ENCODE results near the gene CARD11. TPM values are rescaled to one million over a fixed set of nuclear protein-coding genes. Genes with fewer than 3 reads are reported as not detected.

Gene CARD11
- not detected for polyA plus RNA-seq (2012; ENCODE audit: insufficient read length, low read depth)

DNA sequence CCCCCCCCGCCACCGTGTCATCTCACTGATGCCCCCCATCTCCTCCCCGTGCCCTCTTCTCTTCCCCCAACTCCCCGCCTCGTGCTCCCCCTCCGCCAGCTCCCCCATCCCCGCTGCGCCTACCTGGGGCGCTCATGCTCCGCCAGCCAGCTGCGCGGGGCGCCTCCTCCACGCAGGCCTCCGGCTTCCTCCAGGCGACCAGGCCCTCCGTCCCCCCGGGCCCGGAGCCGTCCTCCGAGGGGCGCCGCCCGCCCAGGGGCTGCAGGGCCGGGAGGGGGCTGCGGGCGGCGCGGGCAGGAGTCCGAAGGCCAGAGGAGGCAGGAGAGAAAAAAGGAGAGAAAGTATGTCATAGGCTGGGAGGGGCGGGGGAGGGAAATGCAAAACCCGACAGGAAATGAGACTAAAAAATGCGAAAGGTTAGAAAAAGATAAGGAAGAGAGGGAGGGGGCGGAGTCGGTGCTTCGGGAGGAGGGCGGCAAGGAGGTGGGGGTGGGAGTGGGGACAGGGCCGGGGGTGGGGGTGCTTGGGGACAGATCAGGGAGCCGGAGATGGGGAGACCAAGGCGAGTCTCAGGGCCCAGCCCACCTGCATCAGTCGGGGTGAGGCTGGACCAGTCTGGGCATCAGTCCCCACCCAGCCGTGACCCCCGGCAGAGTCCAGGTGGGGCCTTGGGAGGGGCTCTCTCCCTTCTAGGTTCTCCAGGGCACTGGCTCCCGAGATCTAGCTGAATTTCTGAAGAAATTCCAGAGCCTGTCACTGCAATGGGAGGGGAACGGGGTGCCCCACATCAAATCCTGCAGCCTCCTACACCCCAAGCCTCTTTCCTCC is at the start of gene CARD11:
Gene CARD11 (minus strand): TSS at position 324 of the 828 bp plus-strand sequence. CDS start 85,361 bp downstream, outside the sequence.
- TF ChIP-seq FOXP2 (optimal IDR thresholded peaks at IDR 0.05; ENCODE audit: borderline replicate concordance, extremely low read depth, extremely low read length, insufficient read depth) (no peak), POLR2AphosphoS5 (IDR thresholded peaks at IDR 0.05; ENCODE audit: low read depth, low read length) (no peak), TAF1 (IDR thresholded peaks at IDR 0.05; ENCODE audit: borderline replicate concordance, insufficient read depth, low read length) (no peak), SIN3A (IDR thresholded peaks at IDR 0.05; ENCODE audit: borderline replicate concordance, insufficient read depth, low read length) (no peak), REST (IDR thresholded peaks at IDR 0.05; ENCODE audit: insufficient read depth in 1 of 2, low read depth in 2 of 2, low read length in 2 of 2) (no peak)

GRCh38 chr7:3092468-3092867 is 48.8 kb upstream of the CARD11 start:
- TF ChIP-seq POLR2AphosphoS5 (IDR thresholded peaks at IDR 0.05; ENCODE audit: low read depth, low read length): no peak
- TF ChIP-seq FOXP2 (optimal IDR thresholded peaks at IDR 0.05; ENCODE audit: borderline replicate concordance, extremely low read depth, extremely low read length, insufficient read depth): no peak

- TF ChIP-seq REST (IDR thresholded peaks at IDR 0.05; ENCODE audit: insufficient read depth in 1 of 2, low read depth in 2 of 2, low read length in 2 of 2) (no peak), SIN3A (IDR thresholded peaks at IDR 0.05; ENCODE audit: borderline replicate concordance, insufficient read depth, low read length) (no peak), POLR2AphosphoS5 (IDR thresholded peaks at IDR 0.05; ENCODE audit: low read depth, low read length) (no peak), FOXP2 (optimal IDR thresholded peaks at IDR 0.05; ENCODE audit: borderline replicate concordance, extremely low read depth, extremely low read length, insufficient read depth) (no peak), TAF1 (IDR thresholded peaks at IDR 0.05; ENCODE audit: borderline replicate concordance, insufficient read depth, low read length) (no peak)
Measured at GRCh38 chr7:3091631-3092030, 48.0 kb upstream of the CARD11 start.

- TF ChIP-seq TAF1 (IDR thresholded peaks at IDR 0.05; ENCODE audit: borderline replicate concordance, insufficient read depth, low read length): no peak
- no peak for TF ChIP-seq SIN3A (IDR thresholded peaks at IDR 0.05; ENCODE audit: borderline replicate concordance, insufficient read depth, low read length)
- TF ChIP-seq REST (IDR thresholded peaks at IDR 0.05; ENCODE audit: insufficient read depth in 1 of 2, low read depth in 2 of 2, low read length in 2 of 2): no peak
- no peak for TF ChIP-seq FOXP2 (optimal IDR thresholded peaks at IDR 0.05; ENCODE audit: borderline replicate concordance, extremely low read depth, extremely low read length, insufficient read depth)
- TF ChIP-seq POLR2AphosphoS5 (IDR thresholded peaks at IDR 0.05; ENCODE audit: low read depth, low read length): no peak
Measured at GRCh38 chr7:3089493-3089892, 45.8 kb upstream of the CARD11 start.

GRCh38 chr7:3087243-3087755 is 43.6 kb upstream of the CARD11 start:
- TF ChIP-seq SIN3A (IDR thresholded peaks at IDR 0.05; ENCODE audit: borderline replicate concordance, insufficient read depth, low read length): no peak

GRCh38 chr7:3083350-3083749 is 39.7 kb upstream of the CARD11 start:
- TF ChIP-seq REST (IDR thresholded peaks at IDR 0.05; ENCODE audit: insufficient read depth in 1 of 2, low read depth in 2 of 2, low read length in 2 of 2): no peak
- TF ChIP-seq FOXP2 (optimal IDR thresholded peaks at IDR 0.05; ENCODE audit: borderline replicate concordance, extremely low read depth, extremely low read length, insufficient read depth): no peak
- no peak for TF ChIP-seq TAF1 (IDR thresholded peaks at IDR 0.05; ENCODE audit: borderline replicate concordance, insufficient read depth, low read length)
- TF ChIP-seq POLR2AphosphoS5 (IDR thresholded peaks at IDR 0.05; ENCODE audit: low read depth, low read length): no peak
- TF ChIP-seq SIN3A (IDR thresholded peaks at IDR 0.05; ENCODE audit: borderline replicate concordance, insufficient read depth, low read length): no peak

All from PFSK-1 (cell line).